H1 (cell line): Measurements from ENCODE around the gene STRA8.

Source experiments
- POLR2AphosphoS5 ChIP-seq: IDR thresholded peaks from 2 replicates; pipeline ENCODE4 v1.6.1; 2011; ENCODE audit warnings: low read depth, low read length
- TF ChIP-seq, protein P1 (sequence below), 3 experiments: IDR thresholded peaks; 1 replicate in 2 of 3; 2 replicates in 1 of 3; pipeline versions ENCODE4 v1.5.1 to v1.6.1; 2011; ENCODE audit warnings: low read length in 3 of 3, mild to moderate bottlenecking in 3 of 3, inconsistent platforms in 2 of 3, low read depth in 1 of 3, moderate library complexity in 1 of 3; ENCODE audit not compliant: insufficient read depth in 1 of 3; ENCODE audit errors: control extremely low read depth in 1 of 3

GRCh38 chr7:135253851-135254771, 20.5 kb downstream of the STRA8 start:
- TF ChIP-seq, protein P1, sequence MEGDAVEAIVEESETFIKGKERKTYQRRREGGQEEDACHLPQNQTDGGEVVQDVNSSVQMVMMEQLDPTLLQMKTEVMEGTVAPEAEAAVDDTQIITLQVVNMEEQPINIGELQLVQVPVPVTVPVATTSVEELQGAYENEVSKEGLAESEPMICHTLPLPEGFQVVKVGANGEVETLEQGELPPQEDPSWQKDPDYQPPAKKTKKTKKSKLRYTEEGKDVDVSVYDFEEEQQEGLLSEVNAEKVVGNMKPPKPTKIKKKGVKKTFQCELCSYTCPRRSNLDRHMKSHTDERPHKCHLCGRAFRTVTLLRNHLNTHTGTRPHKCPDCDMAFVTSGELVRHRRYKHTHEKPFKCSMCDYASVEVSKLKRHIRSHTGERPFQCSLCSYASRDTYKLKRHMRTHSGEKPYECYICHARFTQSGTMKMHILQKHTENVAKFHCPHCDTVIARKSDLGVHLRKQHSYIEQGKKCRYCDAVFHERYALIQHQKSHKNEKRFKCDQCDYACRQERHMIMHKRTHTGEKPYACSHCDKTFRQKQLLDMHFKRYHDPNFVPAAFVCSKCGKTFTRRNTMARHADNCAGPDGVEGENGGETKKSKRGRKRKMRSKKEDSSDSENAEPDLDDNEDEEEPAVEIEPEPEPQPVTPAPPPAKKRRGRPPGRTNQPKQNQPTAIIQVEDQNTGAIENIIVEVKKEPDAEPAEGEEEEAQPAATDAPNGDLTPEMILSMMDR (IDR thresholded peaks at IDR 0.05; ENCODE audit: control extremely low read depth in 1 of 3, insufficient read depth in 1 of 3, low read depth in 1 of 3, low read length in 3 of 3): no peak
- TF ChIP-seq POLR2AphosphoS5: no peak
